GM19193 (cell line): Measurements from ENCODE around the gene FCGBP.

Source experiments
- POLR2A ChIP-seq: IDR thresholded peaks from 4 replicates; pipeline ENCODE4 v1.6.1; 2011; ENCODE audit not compliant: insufficient read depth, insufficient read length; ENCODE audit errors: extremely low read depth

The FCGBP gene

DNA sequence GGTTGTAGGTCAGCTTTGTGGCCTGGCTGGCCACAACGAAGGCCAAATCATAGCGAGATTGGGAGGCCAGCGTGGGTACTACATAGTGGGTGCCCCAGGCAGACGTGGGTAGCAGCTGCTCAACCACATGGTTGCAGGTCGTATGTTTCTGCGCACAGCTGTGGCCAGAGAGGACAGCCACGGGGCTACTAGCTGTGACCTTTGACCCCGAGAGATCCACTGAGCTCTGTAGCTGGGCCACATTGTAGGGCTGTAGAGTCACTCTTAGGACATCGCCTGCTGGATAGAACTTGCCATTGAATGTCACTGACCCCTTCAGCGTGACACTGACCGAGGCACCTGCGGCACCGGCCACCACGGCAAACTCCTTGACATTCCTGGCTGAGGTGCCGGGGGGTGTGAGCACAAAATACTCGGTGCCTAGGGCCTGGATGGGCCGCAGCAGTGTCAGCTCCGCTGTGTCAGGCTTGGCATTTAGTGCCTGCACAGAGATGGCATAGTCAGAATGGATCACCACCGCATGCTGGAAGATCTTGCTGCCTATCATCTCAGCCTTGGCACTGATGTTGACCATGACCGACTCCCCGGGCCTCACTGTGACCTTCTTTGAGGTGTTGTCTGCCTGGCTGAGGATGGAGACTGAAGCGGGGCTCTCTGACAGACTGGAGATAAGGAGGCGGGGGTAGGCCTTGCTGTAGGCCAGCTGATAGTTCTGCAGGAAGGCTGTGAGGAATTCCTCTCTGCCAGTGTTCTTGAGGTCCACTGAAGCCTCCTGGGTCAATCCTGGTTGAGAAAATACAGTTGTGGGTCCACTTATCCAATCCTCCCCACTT, 6.7 kb downstream of the FCGBP start:
- TF ChIP-seq POLR2A, result no peak

DNA sequence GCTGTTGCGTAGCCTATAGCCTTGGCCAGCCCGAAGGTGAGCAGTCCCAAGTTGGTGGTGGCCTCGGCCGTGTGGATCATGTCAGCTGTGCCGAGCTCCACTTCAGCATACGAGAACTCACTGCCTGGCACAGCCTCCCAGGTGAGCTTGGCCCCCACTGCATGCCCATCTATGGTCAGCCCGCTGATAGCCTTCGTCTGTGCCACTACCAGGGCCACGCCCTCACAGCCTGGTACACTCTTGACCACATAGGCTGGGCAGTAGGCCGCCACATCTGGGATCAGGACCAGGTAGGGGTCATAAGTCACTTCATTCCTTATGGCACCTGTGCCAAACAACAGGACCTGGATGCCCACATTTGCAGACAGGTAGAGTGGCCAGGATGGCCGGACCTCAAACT, 7.4 kb downstream of the FCGBP start:
- no peak for TF ChIP-seq POLR2A

- TF ChIP-seq POLR2A, result no peak
These were observed 8.2 kb downstream of the FCGBP start for GRCh38 chr19:39926170-39926760.

GRCh38 chr19:39924952-39925351, 9.5 kb downstream of the FCGBP start:
- no peak for TF ChIP-seq POLR2A

DNA sequence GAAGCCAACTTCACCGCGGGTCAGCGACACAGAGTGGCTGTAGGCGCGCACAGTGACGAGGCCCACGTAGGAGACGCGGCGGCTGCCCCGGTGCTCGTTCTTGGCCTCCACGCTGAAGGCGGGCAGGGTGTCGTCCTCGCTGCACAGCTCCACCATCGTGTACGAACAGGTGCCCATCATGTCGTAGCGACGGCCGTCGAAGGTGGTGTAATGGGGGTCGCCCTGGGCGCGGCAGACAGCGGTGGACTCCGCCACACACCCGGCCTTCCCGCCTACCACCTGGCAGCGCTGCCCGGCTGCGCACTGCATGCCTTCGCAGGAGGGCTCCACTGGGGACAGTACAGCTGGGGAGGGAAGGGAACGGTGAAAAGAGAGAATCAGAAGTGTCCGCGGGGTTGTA, 10.0 kb downstream of the FCGBP start:
- TF ChIP-seq POLR2A, result no peak

GRCh38 chr19:39923862-39924261, 10.6 kb downstream of the FCGBP start:
- no peak for TF ChIP-seq POLR2A

DNA sequence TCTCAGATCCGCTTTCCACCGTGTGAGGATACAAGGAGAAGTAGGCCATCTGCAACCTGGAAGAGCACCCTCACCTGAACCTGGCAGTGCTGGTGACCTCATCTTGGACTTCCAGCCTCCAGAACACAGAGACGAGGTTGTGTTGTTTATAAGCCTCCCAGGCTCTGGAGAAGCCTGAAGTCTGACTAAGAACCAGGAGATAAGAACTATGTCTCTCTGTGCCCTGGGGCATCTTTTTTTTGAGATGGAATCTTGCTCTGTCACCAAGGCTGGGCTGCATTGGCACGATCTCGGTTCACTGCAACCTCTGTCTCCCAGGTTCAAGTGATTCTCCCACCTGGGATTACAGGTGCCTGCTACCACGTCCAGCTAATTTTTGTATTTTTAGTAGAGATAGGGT, 14.5 kb downstream of the FCGBP start:
- TF ChIP-seq POLR2A, result no peak

GRCh38 chr19:39918183-39918651, 16.2 kb downstream of the FCGBP start:
- no peak for TF ChIP-seq POLR2A

DNA sequence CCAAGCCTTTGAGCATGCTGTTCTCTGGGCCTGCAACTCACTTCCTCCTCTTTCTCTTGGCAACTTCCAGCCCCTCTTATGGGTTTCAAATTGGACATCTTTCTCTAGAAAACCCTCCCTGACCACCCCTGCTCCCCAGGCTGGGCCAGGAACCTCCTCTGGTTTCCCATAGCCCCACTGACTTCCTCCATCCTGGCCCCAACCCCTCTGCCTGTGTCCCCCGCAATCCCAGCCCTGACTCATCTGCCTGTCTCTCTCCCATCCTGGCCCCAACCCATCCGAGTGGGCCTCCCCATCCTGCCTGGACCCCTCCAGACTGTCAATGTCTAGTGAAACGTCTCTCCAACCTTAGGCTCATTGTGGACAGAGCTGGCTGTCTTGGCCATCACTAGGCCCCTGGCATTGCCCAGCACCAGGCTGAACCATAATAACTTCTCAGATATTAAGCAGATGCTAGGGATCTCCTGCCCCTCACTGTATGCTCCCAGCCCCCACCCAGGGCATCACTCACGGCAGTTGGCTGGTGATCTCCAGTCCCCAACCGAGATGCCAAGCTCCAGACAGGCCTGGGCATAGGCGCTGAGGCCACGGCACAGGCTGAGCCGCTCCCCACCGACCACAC, 16.8 kb downstream of the FCGBP start:
- TF ChIP-seq POLR2A, result no peak

GRCh38 chr19:39916851-39917396, 17.5 kb downstream of the FCGBP start:
- no peak for TF ChIP-seq POLR2A

DNA sequence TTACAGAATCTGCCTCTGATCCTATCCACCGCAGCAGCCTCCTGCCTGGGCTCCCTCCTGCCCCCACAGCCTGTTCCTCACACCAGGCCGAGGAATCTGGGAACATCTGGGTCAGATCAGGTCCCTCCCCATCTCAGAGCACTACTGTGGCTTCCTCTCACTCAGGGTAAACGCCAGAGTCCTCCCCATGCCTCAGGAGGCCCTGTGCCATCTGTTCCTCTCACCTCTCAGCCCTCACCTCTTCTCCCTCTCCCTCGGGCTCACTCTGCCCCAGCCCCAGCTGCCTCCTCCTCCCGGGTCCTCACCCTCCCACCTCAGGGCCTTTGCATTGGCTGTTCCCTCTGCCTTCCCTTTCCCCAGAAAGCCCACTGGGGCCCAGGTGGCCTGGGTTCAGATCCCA, 18.2 kb downstream of the FCGBP start:
- TF ChIP-seq POLR2A, result no peak

DNA sequence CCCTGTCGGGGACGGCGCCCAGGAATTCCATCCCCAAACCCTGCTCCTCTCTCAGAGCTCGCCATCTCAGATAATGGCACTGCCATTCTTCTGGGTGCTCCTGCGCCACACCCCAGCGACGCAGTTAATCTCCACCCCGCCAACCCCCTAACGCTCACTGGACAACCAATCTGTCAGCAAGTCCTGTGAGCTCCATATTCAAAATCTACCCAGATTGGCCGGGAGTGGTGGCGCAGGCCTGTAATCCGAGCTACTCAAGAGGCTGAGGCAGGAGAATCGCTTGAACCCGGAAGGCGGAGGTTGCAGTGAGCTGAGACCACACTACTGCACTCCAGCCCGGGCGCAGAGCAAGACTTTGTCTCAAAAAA, 18.6 kb downstream of the FCGBP start:
- TF ChIP-seq POLR2A, result no peak

DNA sequence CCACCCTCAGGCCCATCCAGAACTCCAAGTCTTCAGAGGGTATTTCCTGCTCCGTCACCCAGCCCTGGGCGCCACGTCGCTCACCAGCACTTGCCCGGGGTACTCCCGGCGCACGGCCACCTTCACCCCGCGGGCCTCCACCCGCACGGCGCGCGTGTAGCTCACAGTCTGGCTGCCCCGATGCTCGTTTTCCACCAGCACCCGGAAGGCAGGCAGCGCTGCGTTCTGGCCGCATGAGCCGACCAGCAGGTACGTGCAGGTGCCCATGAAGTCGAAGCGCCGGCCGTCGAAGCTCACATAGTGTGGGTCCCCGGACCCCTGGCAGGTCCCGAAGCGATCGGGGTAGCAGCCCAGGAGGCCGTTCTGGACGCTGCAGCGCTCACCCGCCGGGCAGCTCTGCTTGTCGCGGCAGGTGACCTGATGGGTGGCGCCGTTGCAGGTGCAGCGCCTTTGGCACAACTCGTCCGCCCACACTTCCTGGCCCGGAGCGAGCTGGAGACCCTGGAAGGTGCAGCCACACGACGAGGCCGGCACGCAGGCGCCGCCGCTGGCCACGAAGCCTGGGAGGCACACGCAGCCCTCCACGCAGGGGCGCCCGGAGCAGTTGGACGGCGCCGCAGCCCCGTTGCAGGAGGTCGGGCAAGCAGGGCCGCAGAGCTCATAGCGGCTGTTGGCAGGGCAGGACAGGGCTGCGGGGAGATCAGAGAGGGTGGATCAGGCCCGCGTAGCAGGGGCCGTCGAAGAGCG, 19.2 kb downstream of the FCGBP start:
- TF ChIP-seq POLR2A, result no peak

- TF ChIP-seq POLR2A, result no peak
These were observed 20.6 kb downstream of the FCGBP start for GRCh38 chr19:39913682-39914333.

DNA sequence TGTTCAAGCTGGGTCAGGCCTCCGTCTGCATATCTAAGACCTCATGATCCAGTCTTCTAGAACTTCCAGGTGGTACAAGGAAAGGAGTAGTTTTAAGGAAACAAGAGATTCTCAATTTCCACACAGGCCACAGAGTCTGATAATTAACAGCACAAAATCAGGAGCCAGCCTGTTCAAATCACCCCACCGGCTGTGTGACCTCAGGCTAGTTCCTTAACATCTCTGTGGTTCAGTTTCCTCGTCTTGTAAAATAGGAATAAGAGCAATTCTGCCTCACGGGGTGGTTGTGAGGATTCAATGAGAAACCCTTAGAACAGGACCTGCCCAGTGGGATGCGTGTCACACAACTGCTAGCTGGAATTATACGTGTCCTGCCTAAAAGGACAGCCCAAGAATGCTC, 25.6 kb downstream of the FCGBP start:
- no peak for TF ChIP-seq POLR2A
